T1000 (cell line): ENCODE results near the gene TPRN.
"Not testable (repeated sequence)": the region's sequence is repeated elsewhere in the genome, so short reads cannot be mapped to it uniquely, and the experiment has no call there.

ENCODE experiments used
- DNase-seq: peaks from one replicate; lab custom pipeline; 2025; ENCODE audit warnings: mixed read lengths; lab: John Stamatoyannopoulos, UW

TPRN gene

GRCh38 chr9:137200311-137201204 lies at the start of gene TPRN:
TSS of gene TPRN (minus strand) at chr9:137200741. CDS start at chr9:137200711, 30 bp downstream.
- DNase-seq, result peak; percentile 97

GRCh38 chr9:137247916-137248175 lies 47.3 kb upstream of the TPRN start:
- no peak for DNase-seq

GRCh38 chr9:137247135-137247915 lies 46.8 kb upstream of the TPRN start:
- DNase-seq, result no peak

GRCh38 chr9:137245450-137246421 lies 45.2 kb upstream of the TPRN start:
- DNase-seq, result peak; percentile 22

- no peak for DNase-seq
Measured at GRCh38 chr9:137244486-137245449, 44.2 kb upstream of the TPRN start.

- DNase-seq, result no peak
Measured at GRCh38 chr9:137243626-137244485, 43.3 kb upstream of the TPRN start.

GRCh38 chr9:137243266-137243625 lies 42.7 kb upstream of the TPRN start:
- DNase-seq, result not testable (repeated sequence)

- DNase-seq, result no peak
Measured at GRCh38 chr9:137242269-137243203, 42.0 kb upstream of the TPRN start.

GRCh38 chr9:137241490-137242268 lies 41.1 kb upstream of the TPRN start:
- no peak for DNase-seq

GRCh38 chr9:137240841-137241489 lies 40.4 kb upstream of the TPRN start, which contains the start of gene TUBB4B:
TSS of gene TUBB4B (plus strand) at chr9:137241287. CDS start at chr9:137241361, 74 bp downstream.
- DNase-seq, result peak; percentile 99

GRCh38 chr9:137240318-137240840 lies 39.8 kb upstream of the TPRN start:
- DNase-seq, result peak; percentile 74

- not testable (repeated sequence) for DNase-seq
Measured at GRCh38 chr9:137239541-137240200, 39.1 kb upstream of the TPRN start.

GRCh38 chr9:137237759-137238726 lies 37.5 kb upstream of the TPRN start:
- no peak for DNase-seq

GRCh38 chr9:137236936-137237421 lies 36.4 kb upstream of the TPRN start:
- DNase-seq, result no peak
